Tibial nerve (tissue), 4 donors: Measurements from ENCODE around the gene MINDY4. TPM values are rescaled to one million over a fixed set of nuclear protein-coding genes. Genes with fewer than 3 reads are reported as not detected.

ENCODE experiments used
- DNase-seq, 2 donors: peaks; one replicate each; pipeline ENCODE4 v3.0.0-alpha.2; 2019; ENCODE audit warnings: low spot score in 2 of 2
- H3K27ac ChIP-seq, 4 donors: fragments of 200-600 bp; sonication (generic) in 3 of 4; one replicate each; pipeline ENCODE4 v1.5.1; 2017 to 2019; ENCODE audit warnings: mild to moderate bottlenecking in 1 of 4
- H3K27me3 ChIP-seq, 2 donors: fragments of 200-600 bp; sonication (generic) in 1 of 2; one replicate each; pipeline versions ENCODE4 v1.5.1 to v1.6.0; 2017 to 2019
- H3K36me3 ChIP-seq, 3 donors: fragments of 200-600 bp; sonication (generic); one replicate each; pipeline ENCODE4 v1.5.1; 2018 to 2019
- H3K4me1 ChIP-seq, 4 donors: fragments of 200-600 bp; sonication (generic) in 3 of 4; one replicate each; pipeline ENCODE4 v1.5.1; 2017 to 2019
- H3K4me3 ChIP-seq, 4 donors: fragments of 200-600 bp; sonication (generic) in 3 of 4; one replicate each; pipeline ENCODE4 v1.5.1; 2017 to 2019; ENCODE audit warnings: mild to moderate bottlenecking in 1 of 4, moderate library complexity in 1 of 4
- H3K9me3 ChIP-seq, 4 donors: fragments of 200-600 bp; sonication (generic) in 3 of 4; one replicate each; pipeline ENCODE4 v1.5.1; 2017 to 2019
- CTCF ChIP-seq, 5 experiments: fragments of 200-600 bp in 3 of 5; fragments of 450-650 bp in 2 of 5; sonication (generic) in 3 of 5; IDR thresholded peaks; one replicate each; pipeline ENCODE4 v1.5.1; 2016 to 2019; ENCODE audit warnings: antibody characterized with exemption in 5 of 5, mild to moderate bottlenecking in 3 of 5, moderate library complexity in 2 of 5
- EP300 ChIP-seq, 2 donors: sonication (generic); formaldehyde crosslinking; IDR thresholded peaks; one replicate each; pipeline ENCODE4 v1.6.1; 2017; ENCODE audit warnings: antibody characterized with exemption in 2 of 2, mild to moderate bottlenecking in 1 of 2
- POLR2A ChIP-seq, 2 donors: fragments of 450-650 bp; IDR thresholded peaks; one replicate each; pipeline ENCODE4 v1.6.1; 2017; ENCODE audit warnings: antibody characterized with exemption in 2 of 2, mild to moderate bottlenecking in 2 of 2, moderate library complexity in 2 of 2
- WGBS, 2 donors: methylation state at CpG; one replicate each; pipeline ENCODE4 v1.1.5; 2018; 5-methylcytosine and 5-hydroxymethylcytosine counted together
- total RNA-seq, 4 donors: library from RNA; depleted of rRNA; stranded (reverse); fragments of >200 nt; gene quantifications; one replicate each; pipeline ENCODE4 v1.1.0, GENCODE V29; 2016

Gene MINDY4
- total RNA-seq, 4 donors from 2014 or later: 17.1 to 21.6 (median 19.9) TPM

GRCh38 chr7:30934225-30934624 is 163.0 kb downstream of the MINDY4 start:
- Histone ChIP-seq H3K27me3 (peaks cover 0 to 1% of the 10 kb centered on the region in 2 donors), H3K36me3 (no peaks in the 10 kb centered on the region), H3K4me3 (no peak overlapping the region), H3K27ac (no peak overlapping the region), H3K9me3 (no peaks in the 10 kb centered on the region), H3K4me1 (peaks cover 0 to 14% (median 0%) of the 10 kb centered on the region in 4 donors)
- no peak for DNase-seq
- TF ChIP-seq CTCF (IDR thresholded peaks at IDR 0.05) (no peak), EP300 (IDR thresholded peaks at IDR 0.05) (no peak)
- WGBS, 2 donors: 92 to 93% methylated on average over 5 of the region's 5 CpGs

- Histone ChIP-seq H3K36me3 (no peaks in the 10 kb centered on the region), H3K4me1 (peaks cover 0 to 14% (median 0%) of the 10 kb centered on the region in 4 donors), H3K27me3 (peaks cover 0 to 7% of the 10 kb centered on the region in 2 donors), H3K9me3 (no peaks in the 10 kb centered on the region), H3K27ac (no peak overlapping the region), H3K4me3 (no peak overlapping the region)
- TF ChIP-seq CTCF (IDR thresholded peaks at IDR 0.05) (no peak), EP300 (IDR thresholded peaks at IDR 0.05) (no peak)
- no peak for DNase-seq
- 82 to 89% methylated on average over 6 of the region's 6 CpGs for WGBS, 2 donors
These were observed 163.7 kb downstream of the MINDY4 start for GRCh38 chr7:30934732-30935568.

- Histone ChIP-seq H3K4me3 (no peak overlapping the region), H3K9me3 (no peaks in the 10 kb centered on the region), H3K4me1 (peaks cover 0 to 10% (median 0%) of the 10 kb centered on the region in 4 donors), H3K27ac (no peak overlapping the region), H3K27me3 (peaks cover 0 to 7% of the 10 kb centered on the region in 2 donors), H3K36me3 (no peaks in the 10 kb centered on the region)
- no peak for TF ChIP-seq CTCF (IDR thresholded peaks at IDR 0.05)
- no peak for TF ChIP-seq EP300 (IDR thresholded peaks at IDR 0.05)
- no peak for TF ChIP-seq POLR2A (IDR thresholded peaks at IDR 0.05)
- WGBS, 2 donors: 84 to 86% methylated on average over 2 to 3 of the region's 3 CpGs
- no peak for DNase-seq
These were observed 164.3 kb downstream of the MINDY4 start for GRCh38 chr7:30935569-30935877.

GRCh38 chr7:30936650-30937245 is 165.5 kb downstream of the MINDY4 start:
- Histone ChIP-seq H3K27me3 (peaks cover 0 to 7% of the 10 kb centered on the region in 2 donors), H3K36me3 (no peaks in the 10 kb centered on the region), H3K4me3 (no peak overlapping the region), H3K27ac (no peak overlapping the region), H3K9me3 (no peaks in the 10 kb centered on the region), H3K4me1 (peaks cover 0 to 7% (median 0%) of the 10 kb centered on the region in 4 donors)
- no peak for DNase-seq
- TF ChIP-seq POLR2A (IDR thresholded peaks at IDR 0.05) (no peak), EP300 (IDR thresholded peaks at IDR 0.05) (no peak), CTCF (IDR thresholded peaks at IDR 0.05) (no peak)

- Histone ChIP-seq H3K9me3 (no peaks in the 10 kb centered on the region), H3K27ac (no peak overlapping the region)
- TF ChIP-seq CTCF (IDR thresholded peaks at IDR 0.05) (no peak), POLR2A (IDR thresholded peaks at IDR 0.05) (no peak), EP300 (IDR thresholded peaks at IDR 0.05) (no peak)
These were observed 166.2 kb downstream of the MINDY4 start for GRCh38 chr7:30937416-30937815.

More at GRCh38 chr7:30937416-30937815, 166.2 kb downstream of the MINDY4 start:
- H3K27me3 ChIP-seq: peaks cover 0 to 7% of the 10 kb centered on the region in 2 donors
- H3K36me3 ChIP-seq: no peaks in the 10 kb centered on the region
- H3K4me3 ChIP-seq: no peak overlapping the region
- WGBS, 2 donors: 40 to 44% methylated on average over 3 of the region's 3 CpGs
- peaks cover 0 to 7% (median 0%) of the 10 kb centered on the region in 4 donors for H3K4me1 ChIP-seq
- DNase-seq: no peak
